GM12891 (cell line): ENCODE data around the gene ZNF446.

ENCODE experiments used
- POLR2A ChIP-seq: IDR thresholded peaks from 2 replicates; pipeline ENCODE4 v1.6.1; 2011; ENCODE audit warnings: low read depth, low read length, control low read depth
- POLR2AphosphoS5 ChIP-seq: IDR thresholded peaks from 2 replicates; pipeline ENCODE4 v1.6.1; 2011; ENCODE audit warnings: low read depth, low read length, control low read depth
- SPI1 ChIP-seq: IDR thresholded peaks from 2 replicates; pipeline ENCODE4 v1.6.1; 2011; ENCODE audit warnings: low read depth, low read length, control low read depth
- TAF1 ChIP-seq: IDR thresholded peaks from 2 replicates; pipeline ENCODE4 v1.6.1; 2011; ENCODE audit warnings: low read depth, low read length, control low read depth

DNA sequence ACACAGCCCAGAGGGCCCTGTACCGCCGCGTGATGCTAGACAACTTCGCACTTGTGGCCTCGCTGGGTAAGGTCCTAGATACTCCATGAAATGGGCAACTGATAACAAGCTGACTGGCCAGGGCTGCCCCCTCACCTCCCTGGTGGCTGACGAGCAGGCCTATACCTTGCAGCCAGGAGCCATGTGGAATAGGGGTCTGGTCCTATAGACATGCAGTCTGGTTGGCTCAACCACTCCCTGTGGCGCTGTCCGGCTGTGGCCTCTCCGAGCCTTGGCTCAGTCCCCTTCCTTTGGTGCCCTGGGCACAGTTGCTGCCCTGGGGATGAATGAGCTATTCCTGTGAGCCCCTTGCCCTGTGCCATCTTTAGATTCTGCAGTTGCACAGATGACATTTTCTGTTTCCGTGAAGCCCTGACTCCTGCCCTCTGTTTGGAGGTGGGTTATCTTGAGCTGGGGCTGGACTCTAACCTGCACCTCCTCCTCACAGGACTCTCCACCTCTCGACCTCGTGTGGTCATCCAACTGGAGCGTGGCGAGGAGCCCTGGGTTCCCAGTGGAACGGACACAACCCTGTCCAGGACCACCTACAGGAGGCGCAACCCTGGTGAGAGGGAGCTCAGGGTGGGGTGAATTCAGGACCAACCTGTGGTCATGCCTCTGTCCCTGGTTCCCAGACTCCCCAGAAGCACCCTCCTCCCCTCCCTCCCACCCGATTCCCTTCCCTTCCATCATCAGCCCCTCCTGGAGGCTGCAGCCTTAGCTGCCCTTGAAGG, 6.7 kb upstream of the ZNF446 start:
- TF ChIP-seq POLR2A (no peak), TAF1 (no peak), POLR2AphosphoS5 (no peak), SPI1 (no peak)
